Smooth muscle cell (in vitro differentiated cells): ENCODE data around the gene PDXK. TPM values are rescaled to one million over a fixed set of nuclear protein-coding genes. Genes with fewer than 3 reads are reported as not detected.

Experiments used
- DNase-seq: peaks from one replicate; lab custom pipeline; 2025; ENCODE audit not compliant: unreplicated experiment; lab: John Stamatoyannopoulos, UW
- H2AFZ ChIP-seq: fragments of 200-600 bp; sonication (generic); 2 replicates; pipeline ENCODE4 v1.6.0; 2016; ENCODE audit warnings: antibody characterized with exemption, low read depth, mild to moderate bottlenecking
- H3F3A ChIP-seq: fragments of 200-600 bp; sonication (generic); 2 replicates; pipeline ENCODE4 v1.6.0; 2017; ENCODE audit warnings: antibody characterized with exemption, low read depth
- H3K27ac ChIP-seq: fragments of 200-600 bp; sonication (generic); 2 replicates; pipeline ENCODE4 v1.5.1; 2016; ENCODE audit warnings: low read depth, mild to moderate bottlenecking
- H3K27me3 ChIP-seq: fragments of 200-600 bp; sonication (generic); 2 replicates; pipeline ENCODE4 v1.6.1; 2016; ENCODE audit warnings: low read depth, mild to moderate bottlenecking
- H3K36me3 ChIP-seq: fragments of 200-600 bp; sonication (generic); 2 replicates; pipeline ENCODE4 v1.5.1; 2016; ENCODE audit warnings: low read depth
- H3K4me1 ChIP-seq: fragments of 200-600 bp; sonication (generic); 2 replicates; pipeline ENCODE4 v1.5.1; 2016; ENCODE audit warnings: low read depth
- H3K4me2 ChIP-seq: fragments of 200-600 bp; sonication (generic); 2 replicates; pipeline ENCODE4 v1.6.0; 2016; ENCODE audit warnings: mild to moderate bottlenecking
- H3K4me3 ChIP-seq: fragments of 200-600 bp; sonication (generic); 2 replicates; pipeline ENCODE4 v1.5.1; 2016; ENCODE audit warnings: mild to moderate bottlenecking
- H3K79me2 ChIP-seq: fragments of 200-600 bp; sonication (generic); 2 replicates; pipeline ENCODE4 v1.6.0; 2016; ENCODE audit warnings: low read depth, mild to moderate bottlenecking
- H3K9ac ChIP-seq: fragments of 200-600 bp; sonication (generic); 2 replicates; pipeline ENCODE4 v1.6.0; 2016; ENCODE audit warnings: low read depth
- H3K9me3 ChIP-seq: fragments of 200-600 bp; sonication (generic); replicated peaks from 2 replicates; pipeline ENCODE4 v1.5.1; 2016; ENCODE audit warnings: low read depth
- H4K20me1 ChIP-seq: fragments of 200-600 bp; sonication (generic); 2 replicates; pipeline ENCODE4 v1.6.0; 2016; ENCODE audit warnings: low read depth
- whole genome bisulfite sequencing: methylation state at CpG from one replicate; pipeline ENCODE4 v1.1.7; 2016; ENCODE audit warnings: low lambda C conversion rate; 5-methylcytosine and 5-hydroxymethylcytosine counted together
- polyA plus RNA-seq: library from polyadenylated mRNA; unstranded; fragments of >200 nt; fragmentation: Nextera tagmentation; extraction: Ambion mirVana; gene quantifications from 2 replicates; pipeline ENCODE4 v1.2.1, GENCODE V29; 2016
- total RNA-seq: library from RNA; depleted of rRNA; stranded (reverse); fragments of >200 nt; gene quantifications from 2 replicates; pipeline ENCODE4 v1.2.3, GENCODE V29; 2014
- TF ChIP-seq, protein P1 (sequence below): fragments of 200-600 bp; sonication (generic); IDR thresholded peaks from 2 replicates; pipeline ENCODE4 v1.5.1; 2017; ENCODE audit warnings: borderline replicate concordance, mild to moderate bottlenecking, antibody characterized with exemption; ENCODE audit not compliant: insufficient read depth, poor library complexity, severe bottlenecking

Gene PDXK
- total and polyA plus RNA-seq, 2 experiments from 2014 or later: 92.6 to 184 TPM

DNA sequence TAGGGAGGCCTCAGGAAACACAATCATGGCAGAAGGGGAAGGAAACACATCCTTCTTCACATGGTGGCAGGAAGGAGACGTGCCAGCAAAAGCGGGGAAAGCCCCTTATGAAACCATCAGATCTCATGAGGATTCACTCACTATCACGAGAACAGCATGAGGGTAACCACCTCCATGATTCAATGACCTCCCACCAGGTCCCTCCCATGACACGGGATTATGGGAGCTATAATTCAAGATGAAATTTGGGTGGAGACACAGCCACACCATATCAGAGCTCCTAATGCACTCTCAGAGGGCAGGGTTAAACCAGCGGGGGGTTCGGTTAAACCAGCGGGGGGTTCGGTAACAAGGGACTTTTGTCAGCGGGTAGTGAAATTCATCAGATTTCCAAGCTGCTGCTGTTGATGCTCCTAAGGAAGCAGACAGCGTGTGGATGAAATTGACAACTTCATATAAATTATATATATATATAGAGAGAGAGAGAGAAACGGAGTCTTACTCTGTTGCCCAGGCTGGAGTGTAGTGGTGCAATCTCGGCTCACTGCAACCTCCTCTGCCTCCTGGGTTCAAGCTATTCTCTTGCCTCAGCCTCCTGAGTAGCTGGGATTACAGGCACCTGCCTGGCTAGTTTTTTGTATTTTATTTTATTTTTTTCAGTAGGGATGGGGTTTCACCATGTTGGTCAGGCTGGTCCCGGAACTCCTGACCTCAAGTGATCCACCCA is 52.9 kb downstream of the PDXK start:
- H2AFZ ChIP-seq: no peak overlapping the region
- DNase-seq: no peak
- TF ChIP-seq, protein P1, sequence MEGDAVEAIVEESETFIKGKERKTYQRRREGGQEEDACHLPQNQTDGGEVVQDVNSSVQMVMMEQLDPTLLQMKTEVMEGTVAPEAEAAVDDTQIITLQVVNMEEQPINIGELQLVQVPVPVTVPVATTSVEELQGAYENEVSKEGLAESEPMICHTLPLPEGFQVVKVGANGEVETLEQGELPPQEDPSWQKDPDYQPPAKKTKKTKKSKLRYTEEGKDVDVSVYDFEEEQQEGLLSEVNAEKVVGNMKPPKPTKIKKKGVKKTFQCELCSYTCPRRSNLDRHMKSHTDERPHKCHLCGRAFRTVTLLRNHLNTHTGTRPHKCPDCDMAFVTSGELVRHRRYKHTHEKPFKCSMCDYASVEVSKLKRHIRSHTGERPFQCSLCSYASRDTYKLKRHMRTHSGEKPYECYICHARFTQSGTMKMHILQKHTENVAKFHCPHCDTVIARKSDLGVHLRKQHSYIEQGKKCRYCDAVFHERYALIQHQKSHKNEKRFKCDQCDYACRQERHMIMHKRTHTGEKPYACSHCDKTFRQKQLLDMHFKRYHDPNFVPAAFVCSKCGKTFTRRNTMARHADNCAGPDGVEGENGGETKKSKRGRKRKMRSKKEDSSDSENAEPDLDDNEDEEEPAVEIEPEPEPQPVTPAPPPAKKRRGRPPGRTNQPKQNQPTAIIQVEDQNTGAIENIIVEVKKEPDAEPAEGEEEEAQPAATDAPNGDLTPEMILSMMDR: no peak
- no peaks in the 10 kb centered on the region for H3K9me3 ChIP-seq
- peaks cover 15% of the 10 kb centered on the region for H3K79me2 ChIP-seq
- peaks cover 17% of the 10 kb centered on the region for H4K20me1 ChIP-seq
- 92% methylated on average over 13 of the region's 13 CpGs for WGBS
- no peaks in the 10 kb centered on the region for H3K36me3 ChIP-seq
- no peak overlapping the region for H3K4me2 ChIP-seq
- no peak overlapping the region for H3K9ac ChIP-seq
- no peaks in the 10 kb centered on the region for H3K27me3 ChIP-seq
- H3K4me1 ChIP-seq: peaks cover 18% of the 10 kb centered on the region
- H3K4me3 ChIP-seq: no peak overlapping the region
- no peak overlapping the region for H3K27ac ChIP-seq
- peaks cover 9% of the 10 kb centered on the region for H3F3A ChIP-seq

DNA sequence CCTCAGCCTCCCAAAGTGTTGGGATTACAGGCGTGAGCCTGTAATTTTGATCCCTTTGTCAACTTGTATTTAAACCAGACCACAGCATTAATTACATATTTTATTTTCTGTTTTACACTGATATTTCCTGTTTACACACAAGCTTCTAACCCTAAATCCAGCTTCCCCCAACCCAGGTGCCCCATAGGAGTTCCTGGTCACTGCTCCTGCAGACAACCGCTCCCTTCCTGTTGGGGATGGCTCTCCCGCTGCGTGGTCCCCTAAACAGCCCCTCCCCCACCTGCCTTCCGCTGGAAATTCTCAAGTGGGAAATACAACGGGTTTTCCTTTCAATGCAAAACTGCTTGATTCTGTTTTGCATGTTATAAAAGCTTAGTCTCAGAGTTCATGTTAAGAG is 53.5 kb downstream of the PDXK start:
- Histone ChIP-seq H3K36me3 (no peaks in the 10 kb centered on the region), H4K20me1 (peaks cover 17% of the 10 kb centered on the region), H3K79me2 (peaks cover 15% of the 10 kb centered on the region), H3K4me3 (no peak overlapping the region), H3K27me3 (no peaks in the 10 kb centered on the region), H3K4me2 (no peak overlapping the region), H3K9ac (no peak overlapping the region), H3K27ac (no peak overlapping the region), H3K9me3 (no peaks in the 10 kb centered on the region), H2AFZ (no peak overlapping the region), H3K4me1 (peaks cover 18% of the 10 kb centered on the region), H3F3A (peaks cover 9% of the 10 kb centered on the region)
- no peak for DNase-seq
- WGBS: 59% methylated on average over 6 of the region's 6 CpGs
- TF ChIP-seq, protein P1: no peak

DNA sequence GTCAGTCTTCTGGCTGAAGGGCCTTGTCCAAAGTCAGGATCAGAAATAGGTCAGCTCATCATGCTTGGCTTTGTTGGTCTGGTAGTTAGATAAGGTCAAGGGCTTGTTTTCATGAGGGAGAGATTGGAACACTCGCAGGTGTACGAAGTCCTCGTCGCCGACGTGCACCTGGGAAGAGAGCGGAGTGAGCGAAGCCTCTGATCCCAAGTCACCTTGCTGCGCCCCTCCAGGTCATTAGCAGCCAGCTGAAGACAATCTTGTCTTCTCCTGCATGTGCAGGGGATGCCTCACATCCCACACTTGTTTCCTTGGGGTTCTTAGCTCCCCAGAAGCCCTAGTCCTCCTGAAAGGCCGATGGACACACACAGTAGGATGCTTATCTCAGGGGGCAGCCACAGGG is 55.2 kb downstream of the PDXK start:
- peaks cover 17% of the 10 kb centered on the region for H4K20me1 ChIP-seq
- H3K36me3 ChIP-seq: no peaks in the 10 kb centered on the region
- H2AFZ ChIP-seq: no peak overlapping the region
- H3K4me1 ChIP-seq: peaks cover 6% of the 10 kb centered on the region
- peaks cover 5% of the 10 kb centered on the region for H3F3A ChIP-seq
- H3K79me2 ChIP-seq: peaks cover 15% of the 10 kb centered on the region
- H3K4me3 ChIP-seq: no peak overlapping the region
- no peak overlapping the region for H3K27ac ChIP-seq
- H3K9me3 ChIP-seq: no peaks in the 10 kb centered on the region
- H3K9ac ChIP-seq: no peak overlapping the region
- DNase-seq: no peak
- H3K27me3 ChIP-seq: no peaks in the 10 kb centered on the region
- peak overlapping the region; percentile 97 for H3K4me2 ChIP-seq
- TF ChIP-seq, protein P1: no peak
- 98% methylated on average over 10 of the region's 10 CpGs for WGBS

DNA sequence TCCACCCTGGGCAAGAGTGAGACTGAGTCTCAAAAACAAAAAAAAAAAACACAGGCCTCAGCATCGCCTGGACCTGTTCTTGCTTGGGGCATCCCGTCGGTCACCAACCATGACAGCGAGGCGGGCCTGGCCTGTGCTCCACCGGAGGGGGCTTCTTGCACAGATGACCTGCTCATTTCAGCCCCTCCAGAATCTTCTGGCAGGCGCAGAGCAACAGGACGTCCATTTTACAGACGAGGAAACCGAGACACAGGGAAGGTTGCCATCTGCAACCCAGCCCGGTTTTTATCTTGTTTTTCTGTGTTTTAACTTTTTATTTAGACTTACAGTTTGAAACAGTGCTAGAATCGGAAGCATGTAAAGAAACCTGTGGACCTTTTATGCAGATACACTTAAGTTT is 56.3 kb downstream of the PDXK start:
- Histone ChIP-seq H3K4me1 (peaks cover 6% of the 10 kb centered on the region), H3K36me3 (no peaks in the 10 kb centered on the region), H3K4me3 (peak overlapping the region; percentile 93), H3K27me3 (no peaks in the 10 kb centered on the region), H3F3A (peaks cover 5% of the 10 kb centered on the region), H2AFZ (no peak overlapping the region), H3K9ac (peak overlapping the region; percentile 70), H3K27ac (no peak overlapping the region), H3K9me3 (no peaks in the 10 kb centered on the region), H3K4me2 (peak overlapping the region; percentile 97), H3K79me2 (peaks cover 15% of the 10 kb centered on the region), H4K20me1 (peaks cover 17% of the 10 kb centered on the region)
- DNase-seq: no peak
- TF ChIP-seq, protein P1: no peak
- WGBS: 84% methylated on average over 12 of the region's 12 CpGs
